ENCODE measurements around the gene CD82.

Gene CD82

DNA sequence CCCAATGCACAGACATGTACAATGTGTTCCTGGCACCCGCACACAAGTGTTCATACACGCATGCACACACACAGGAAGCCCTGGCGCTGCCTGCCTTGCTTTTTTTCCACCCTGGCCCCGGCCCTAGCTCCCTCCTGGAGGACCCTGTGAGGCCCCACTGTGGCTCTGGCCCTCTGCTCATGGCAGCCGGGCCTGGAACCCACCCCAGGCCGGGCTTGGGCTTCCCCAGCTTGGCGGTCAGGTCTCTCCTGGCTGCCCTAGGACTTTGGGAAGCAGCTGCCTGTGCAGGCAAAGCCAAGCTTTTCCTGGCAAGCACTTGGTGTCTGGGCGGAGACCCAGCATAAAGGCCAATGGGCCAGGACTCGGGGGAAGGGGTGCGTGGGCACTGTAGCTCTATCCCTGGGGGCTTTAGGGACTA, 30.5 kb downstream of the CD82 start:
- no peak for TF ChIP-seq ZFX (IDR thresholded peaks at IDR 0.05)
- TF ChIP-seq, protein P1, sequence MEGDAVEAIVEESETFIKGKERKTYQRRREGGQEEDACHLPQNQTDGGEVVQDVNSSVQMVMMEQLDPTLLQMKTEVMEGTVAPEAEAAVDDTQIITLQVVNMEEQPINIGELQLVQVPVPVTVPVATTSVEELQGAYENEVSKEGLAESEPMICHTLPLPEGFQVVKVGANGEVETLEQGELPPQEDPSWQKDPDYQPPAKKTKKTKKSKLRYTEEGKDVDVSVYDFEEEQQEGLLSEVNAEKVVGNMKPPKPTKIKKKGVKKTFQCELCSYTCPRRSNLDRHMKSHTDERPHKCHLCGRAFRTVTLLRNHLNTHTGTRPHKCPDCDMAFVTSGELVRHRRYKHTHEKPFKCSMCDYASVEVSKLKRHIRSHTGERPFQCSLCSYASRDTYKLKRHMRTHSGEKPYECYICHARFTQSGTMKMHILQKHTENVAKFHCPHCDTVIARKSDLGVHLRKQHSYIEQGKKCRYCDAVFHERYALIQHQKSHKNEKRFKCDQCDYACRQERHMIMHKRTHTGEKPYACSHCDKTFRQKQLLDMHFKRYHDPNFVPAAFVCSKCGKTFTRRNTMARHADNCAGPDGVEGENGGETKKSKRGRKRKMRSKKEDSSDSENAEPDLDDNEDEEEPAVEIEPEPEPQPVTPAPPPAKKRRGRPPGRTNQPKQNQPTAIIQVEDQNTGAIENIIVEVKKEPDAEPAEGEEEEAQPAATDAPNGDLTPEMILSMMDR (conservative IDR thresholded peaks at IDR 0.05): no peak
- H3K27ac ChIP-seq: no peak overlapping the region

DNA sequence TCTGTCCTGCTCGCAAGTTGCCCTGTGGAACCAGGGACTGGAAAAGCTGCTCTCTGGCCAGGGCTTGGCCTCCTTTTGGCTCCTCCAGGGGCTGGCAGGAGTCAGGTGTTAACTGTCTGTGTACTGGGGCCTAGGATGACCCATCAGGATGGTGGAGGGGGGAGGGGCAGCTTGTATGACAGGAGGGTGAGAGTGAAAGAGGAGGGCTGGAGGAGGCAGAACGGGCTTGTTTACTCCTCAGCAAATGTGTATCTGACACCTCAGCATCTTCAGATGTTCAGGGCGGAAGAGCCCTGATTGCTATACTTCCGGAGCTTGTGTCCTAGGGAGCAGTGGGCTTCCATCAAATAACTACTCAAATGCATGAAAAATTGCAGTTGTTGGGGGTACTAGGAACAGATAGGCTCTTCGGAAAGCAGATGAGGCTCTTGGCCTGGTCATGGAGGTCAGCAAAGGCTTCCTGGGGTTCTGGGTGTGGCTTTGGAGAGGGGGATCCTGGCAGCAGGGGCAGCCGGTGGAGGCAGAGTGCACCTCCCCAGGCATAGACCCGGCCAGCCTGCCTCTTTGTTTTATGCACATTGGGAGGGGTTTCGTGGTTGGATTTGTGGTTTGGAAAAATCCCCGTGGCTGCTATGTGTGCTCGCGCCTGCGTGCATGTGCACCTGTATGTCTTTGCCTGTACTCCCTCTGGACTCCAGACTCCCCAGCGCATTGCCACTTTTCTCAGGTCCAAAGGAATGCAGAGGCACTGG, 31.2 kb downstream of the CD82 start:
- no peak for TF ChIP-seq ZFX (IDR thresholded peaks at IDR 0.05)
- TF ChIP-seq, protein P1 (conservative IDR thresholded peaks at IDR 0.05): no peak
- no peak overlapping the region for H3K27ac ChIP-seq

DNA sequence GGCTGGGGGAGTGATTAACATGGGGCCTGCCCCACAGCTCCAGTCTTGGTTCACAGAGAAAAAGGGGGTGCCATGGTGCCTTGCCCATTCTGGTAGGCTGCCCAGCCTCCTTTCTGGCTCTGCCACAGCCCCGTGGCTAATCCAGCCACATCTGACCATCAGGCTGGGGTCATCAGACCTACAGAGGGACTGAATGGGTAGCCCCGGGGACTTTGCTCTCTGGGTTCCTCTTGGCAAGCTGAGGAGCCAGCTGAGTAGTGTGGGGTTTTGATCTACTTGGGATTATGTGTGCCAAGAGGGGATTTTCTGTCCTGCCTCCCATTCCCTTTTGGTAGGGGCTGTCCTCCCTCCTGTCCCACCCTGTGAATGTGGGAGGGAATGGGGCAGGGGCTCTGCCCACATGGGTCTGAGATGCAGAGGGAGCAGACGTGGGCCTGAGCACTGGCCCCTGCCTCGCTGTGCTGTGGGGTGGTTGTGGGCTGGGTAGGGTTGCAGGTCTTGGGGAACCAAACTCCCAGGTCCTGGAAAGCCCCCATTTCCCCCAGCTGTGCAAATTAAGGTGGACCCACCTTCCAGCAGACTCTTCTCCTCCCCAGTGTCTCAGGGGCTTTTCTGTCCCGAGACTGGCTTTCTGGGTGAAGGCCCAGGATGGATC, 32.0 kb downstream of the CD82 start:
- TF ChIP-seq, protein P1 (conservative IDR thresholded peaks at IDR 0.05): no peak
- no peak for TF ChIP-seq ZFX (IDR thresholded peaks at IDR 0.05)
- no peak overlapping the region for H3K27ac ChIP-seq

DNA sequence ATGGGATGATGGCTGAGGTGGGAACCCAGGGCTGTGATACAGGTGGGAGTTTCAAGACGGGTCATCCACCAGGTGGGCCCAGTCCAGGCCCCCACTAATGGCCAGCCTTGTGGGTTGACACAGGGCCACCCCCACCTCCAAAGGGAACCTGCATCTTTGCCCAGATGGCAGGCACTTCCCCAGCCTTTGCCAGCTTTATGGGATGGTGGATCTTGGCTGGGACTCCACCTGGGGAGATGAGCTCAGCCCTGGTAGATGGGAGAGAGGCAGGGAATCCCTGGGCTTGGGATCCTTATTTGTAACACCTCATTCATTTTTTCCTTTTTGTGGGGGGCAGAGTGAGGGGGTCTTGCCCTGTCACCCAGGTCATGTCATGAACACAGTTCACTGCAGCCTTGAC, 33.4 kb downstream of the CD82 start:
- no peak overlapping the region for H3K27ac ChIP-seq
- no peak for TF ChIP-seq ZFX (IDR thresholded peaks at IDR 0.05)
- TF ChIP-seq, protein P1 (conservative IDR thresholded peaks at IDR 0.05): no peak

DNA sequence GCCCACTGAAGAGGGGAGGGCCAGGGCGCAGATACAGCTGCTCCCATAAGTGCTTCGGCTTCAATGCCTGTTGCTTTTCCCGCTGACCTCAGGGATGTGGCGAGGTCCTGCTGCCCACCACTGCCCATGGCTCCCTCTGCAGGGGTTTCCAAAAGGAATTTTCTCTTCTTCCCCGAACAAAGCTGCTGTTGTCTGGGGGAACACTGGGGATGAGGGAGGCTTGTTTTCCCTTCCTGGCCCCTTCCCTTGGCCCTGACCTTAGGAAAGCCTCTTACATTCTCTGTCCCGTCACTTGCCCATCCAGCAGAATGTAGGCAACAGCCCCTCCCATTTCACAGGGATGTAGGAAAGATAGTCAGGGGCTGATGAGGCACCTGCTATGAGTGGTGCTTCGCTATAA, 34.8 kb downstream of the CD82 start:
- TF ChIP-seq, protein P1 (conservative IDR thresholded peaks at IDR 0.05): no peak
- no peak for TF ChIP-seq ZFX (IDR thresholded peaks at IDR 0.05)
- no peak overlapping the region for H3K27ac ChIP-seq

DNA sequence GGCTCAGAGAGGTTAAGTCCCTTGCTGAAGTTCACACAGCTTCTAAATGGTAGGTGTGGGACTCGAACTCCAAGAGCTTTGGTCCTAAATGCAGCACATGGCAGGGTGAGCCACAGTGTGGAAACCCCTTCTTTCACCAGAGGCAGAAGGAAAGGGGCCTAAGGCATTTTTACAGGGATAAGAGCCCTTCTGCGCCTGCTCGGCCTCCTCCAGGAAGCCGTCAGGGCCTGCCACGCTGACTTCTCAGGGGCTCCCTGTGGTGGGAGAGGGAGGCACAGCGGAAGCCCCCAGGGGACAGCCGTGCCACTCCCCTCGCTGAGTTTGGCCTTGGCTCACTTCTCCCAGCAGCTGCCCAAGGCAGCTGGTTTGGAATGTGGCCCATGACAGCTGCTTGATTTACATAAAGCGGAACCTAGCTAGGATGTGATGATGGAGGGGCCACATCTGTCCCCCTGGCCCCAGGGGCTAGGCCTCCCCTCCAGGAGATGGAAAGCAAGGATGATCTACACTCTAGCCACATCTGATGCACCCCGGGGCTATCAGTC, 35.4 kb downstream of the CD82 start:
- TF ChIP-seq, protein P1 (conservative IDR thresholded peaks at IDR 0.05): no peak
- no peak for TF ChIP-seq ZFX (IDR thresholded peaks at IDR 0.05)
- H3K27ac ChIP-seq: no peak overlapping the region
